Duodenal mucosa (tissue), 2 donors: ENCODE data around the gene SLC25A42.
"Not testable (repeated sequence)": the region's sequence is repeated elsewhere in the genome, so short reads cannot be mapped to it uniquely, and the experiment has no call there.

Experiments used
- H3K27ac ChIP-seq: one replicate; pipeline ENCODE4 v1.7.0; 2013; ENCODE audit warnings: low read depth, low read length
- H3K27me3 ChIP-seq, 2 donors: one replicate each; pipeline ENCODE4 v1.7.0; 2013; ENCODE audit warnings: low read length in 2 of 2, control low read depth in 1 of 2; ENCODE audit not compliant: insufficient read depth in 2 of 2, control insufficient read depth in 1 of 2
- H3K36me3 ChIP-seq, 2 donors: one replicate each; pipeline ENCODE4 v1.7.0; 2013; ENCODE audit warnings: low read length in 2 of 2, control low read depth in 1 of 2; ENCODE audit not compliant: insufficient read depth in 2 of 2, control insufficient read depth in 1 of 2
- H3K4me1 ChIP-seq, 2 donors: one replicate each; pipeline ENCODE4 v1.7.0; 2013; ENCODE audit warnings: low read length in 2 of 2, control low read depth in 1 of 2; ENCODE audit not compliant: insufficient read depth in 2 of 2, control insufficient read depth in 1 of 2
- H3K4me3 ChIP-seq, 2 donors: one replicate each; pipeline ENCODE4 v1.7.0; 2013; ENCODE audit warnings: low read length in 2 of 2, low read depth in 1 of 2
- H3K9ac ChIP-seq, 2 donors: one replicate each; pipeline ENCODE4 v1.7.0; 2013; ENCODE audit warnings: low read length in 2 of 2, low read depth in 1 of 2
- H3K9me3 ChIP-seq, 2 donors: one replicate each; pipeline ENCODE4 v1.7.0; 2013; ENCODE audit warnings: low read length in 2 of 2, control low read depth in 1 of 2; ENCODE audit not compliant: control insufficient read depth in 1 of 2

Gene SLC25A42

GRCh38 chr19:19063183-19064097, at the start of gene SLC25A42:
Gene SLC25A42 (plus strand): TSS chr19:19063994. CDS start chr19:19096125, 32,131 bp downstream.
- H3K27me3 ChIP-seq, result no peaks in the 10 kb centered on the region
- H3K9me3 ChIP-seq, result no peaks in the 10 kb centered on the region
- peaks cover 20 to 26% of the 10 kb centered on the region in 2 donors for H3K4me1 ChIP-seq
- peak within 1 kb of the TSS; percentile 77 to 89 for H3K4me3 ChIP-seq
- H3K27ac ChIP-seq, result peak within 1 kb of the TSS; percentile 14
- H3K36me3 ChIP-seq, result peaks cover 0 to 12% of the 10 kb centered on the region in 2 donors
- peak within 1 kb of the TSS; percentile 62 to 82 for H3K9ac ChIP-seq

GRCh38 chr19:19021115-19021514, 42.7 kb upstream of the SLC25A42 start:
- no peak overlapping the region for H3K9ac ChIP-seq
- H3K27ac ChIP-seq, result no peak overlapping the region
- H3K4me3 ChIP-seq, result no peak overlapping the region
- H3K4me1 ChIP-seq, result no peaks in the 10 kb centered on the region
- H3K36me3 ChIP-seq, result peaks cover 38 to 64% of the 10 kb centered on the region in 2 donors
- H3K27me3 ChIP-seq, result no peaks in the 10 kb centered on the region
- no peaks in the 10 kb centered on the region for H3K9me3 ChIP-seq

DNA sequence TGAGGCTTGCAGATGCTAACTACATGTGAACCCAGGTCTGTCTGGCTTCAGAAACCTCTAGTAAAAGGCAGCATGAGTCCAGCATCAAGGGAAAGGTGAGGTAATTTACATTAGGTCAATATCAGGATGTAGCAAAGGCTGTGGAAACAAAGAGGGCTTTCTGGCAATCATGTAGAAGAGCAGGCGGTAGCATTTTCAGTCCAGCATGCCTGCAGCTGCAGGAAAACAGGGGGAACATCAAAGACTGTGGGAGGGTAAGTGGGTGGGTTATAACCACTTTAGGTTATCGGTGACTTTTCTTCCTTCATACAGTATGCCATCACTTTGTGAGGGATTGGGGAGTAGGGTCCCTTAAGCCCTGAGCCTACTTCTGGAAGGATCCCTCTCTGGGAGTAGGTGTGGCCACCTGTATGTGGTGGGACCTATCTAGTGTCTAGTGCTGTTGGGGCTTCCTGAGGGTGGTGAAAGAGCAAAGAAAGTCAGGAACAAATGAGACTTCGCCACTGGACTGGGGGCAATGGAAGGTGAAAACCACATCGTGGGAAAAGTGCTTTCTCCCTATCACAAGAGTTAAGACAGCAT, 41.3 kb upstream of the SLC25A42 start:
- Histone ChIP-seq H3K9ac (no peak overlapping the region), H3K4me1 (no peaks in the 10 kb centered on the region), H3K27me3 (no peaks in the 10 kb centered on the region), H3K27ac (no peak overlapping the region), H3K36me3 (peaks cover 40 to 63% of the 10 kb centered on the region in 2 donors), H3K4me3 (no peak overlapping the region), H3K9me3 (no peaks in the 10 kb centered on the region)

GRCh38 chr19:19023376-19023775, 40.4 kb upstream of the SLC25A42 start:
- not testable (repeated sequence) for H3K4me1 ChIP-seq, H3K9ac ChIP-seq, H3K9me3 ChIP-seq, H3K27ac ChIP-seq, H3K4me3 ChIP-seq, H3K27me3 ChIP-seq
- peaks cover 42 to 64% of the 10 kb centered on the region in 2 donors for H3K36me3 ChIP-seq

DNA sequence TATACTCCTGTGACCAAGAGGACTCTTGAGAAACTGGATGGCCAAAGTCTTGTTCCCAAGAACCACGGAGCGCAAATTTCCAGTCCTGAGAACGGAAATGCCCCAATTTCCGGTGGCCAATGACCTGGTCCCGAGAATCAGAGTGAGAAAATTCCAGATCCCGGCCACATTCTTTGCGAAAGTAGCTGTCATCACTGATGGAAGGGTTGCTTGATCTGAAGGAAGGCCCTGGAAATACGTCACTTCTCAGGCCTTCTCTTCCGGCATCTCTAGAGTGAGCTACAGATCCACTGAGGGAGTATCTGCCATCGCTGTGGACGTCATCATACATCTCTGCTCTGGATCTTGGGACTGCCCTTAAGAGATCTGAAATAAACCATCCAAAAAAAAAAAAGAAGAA, 37.9 kb upstream of the SLC25A42 start:
- Histone ChIP-seq H3K36me3 (peaks cover 37 to 72% of the 10 kb centered on the region in 2 donors), H3K4me1 (no peaks in the 10 kb centered on the region), H3K9ac (no peak overlapping the region), H3K27ac (no peak overlapping the region), H3K4me3 (no peak overlapping the region), H3K9me3 (no peaks in the 10 kb centered on the region), H3K27me3 (no peaks in the 10 kb centered on the region)

- H3K4me1 ChIP-seq, result no peaks in the 10 kb centered on the region
- H3K27me3 ChIP-seq, result no peaks in the 10 kb centered on the region
- no peak overlapping the region for H3K9ac ChIP-seq
- no peak overlapping the region for H3K4me3 ChIP-seq
- H3K27ac ChIP-seq, result no peak overlapping the region
- no peaks in the 10 kb centered on the region for H3K9me3 ChIP-seq
- peaks cover 37 to 73% of the 10 kb centered on the region in 2 donors for H3K36me3 ChIP-seq
Measured at GRCh38 chr19:19026299-19026971, 37.4 kb upstream of the SLC25A42 start.

DNA sequence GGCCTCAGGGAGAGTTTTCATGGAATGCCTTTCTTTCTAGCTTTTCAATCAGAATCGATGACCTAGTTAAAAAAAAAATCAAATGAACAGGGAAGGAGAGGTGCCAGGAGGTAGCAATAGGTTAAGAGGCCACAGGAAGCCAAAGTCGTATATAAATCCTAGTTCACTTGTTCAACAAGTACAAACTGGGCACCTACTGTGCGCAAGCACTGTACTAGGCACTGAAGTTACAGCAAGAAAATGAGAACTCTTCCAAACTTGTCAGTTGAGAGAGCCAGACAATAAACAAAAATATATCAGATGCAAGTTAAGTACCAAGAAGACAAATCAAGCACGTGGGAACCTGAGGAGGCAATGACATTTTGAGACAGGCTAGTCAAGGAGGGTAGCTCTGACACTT, 36.6 kb upstream of the SLC25A42 start:
- Histone ChIP-seq H3K27me3 (no peaks in the 10 kb centered on the region), H3K9me3 (no peaks in the 10 kb centered on the region), H3K4me3 (no peak overlapping the region), H3K9ac (no peak overlapping the region), H3K4me1 (peaks cover under 1 to 4% of the 10 kb centered on the region in 2 donors), H3K36me3 (peaks cover 36 to 70% of the 10 kb centered on the region in 2 donors), H3K27ac (no peak overlapping the region)

GRCh38 chr19:19028526-19028925, 35.3 kb upstream of the SLC25A42 start:
- peaks cover 5 to 9% of the 10 kb centered on the region in 2 donors for H3K4me1 ChIP-seq
- H3K27me3 ChIP-seq, result no peaks in the 10 kb centered on the region
- no peaks in the 10 kb centered on the region for H3K9me3 ChIP-seq
- H3K27ac ChIP-seq, result no peak overlapping the region
- H3K4me3 ChIP-seq, result no peak overlapping the region
- H3K36me3 ChIP-seq, result peaks cover 25 to 57% of the 10 kb centered on the region in 2 donors
- H3K9ac ChIP-seq, result no peak overlapping the region

DNA sequence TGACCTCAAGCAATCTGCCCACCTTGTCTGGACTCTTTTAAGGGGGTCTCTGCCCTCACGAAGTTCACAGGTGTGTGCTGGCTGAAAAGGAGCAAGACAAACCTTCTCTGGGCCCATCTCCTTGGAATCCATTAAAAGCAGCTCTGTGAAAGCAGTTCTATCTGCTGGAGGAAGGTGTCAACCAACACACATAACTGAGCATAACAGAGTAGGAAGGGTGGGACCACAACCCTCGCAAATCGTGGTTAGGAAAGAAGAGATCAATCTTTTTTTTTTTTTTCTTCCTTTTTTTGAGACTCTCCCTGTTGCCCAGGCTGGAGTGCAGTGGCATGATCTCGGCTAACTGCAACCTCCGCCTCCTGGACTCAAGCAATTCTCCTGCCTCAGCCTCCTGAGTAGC, 31.9 kb upstream of the SLC25A42 start:
- Histone ChIP-seq H3K4me1 (peaks cover 5 to 19% of the 10 kb centered on the region in 2 donors), H3K9me3 (no peaks in the 10 kb centered on the region), H3K36me3 (peaks cover 10 to 29% of the 10 kb centered on the region in 2 donors), H3K27ac (no peak overlapping the region), H3K4me3 (no peak overlapping the region), H3K9ac (peak overlapping the region in 1 of 2 donors; percentile 85), H3K27me3 (no peaks in the 10 kb centered on the region)
